Anterior cingulate cortex (tissue), 58 donors: ENCODE results near the gene KRTAP5-4.
"Not testable (repeated sequence)": the region's sequence is repeated elsewhere in the genome, so short reads cannot be mapped to it uniquely, and the experiment has no call there.

Experiments used
- DNase-seq, 58 donors: peaks; one replicate each; lab custom pipeline; 2025; lab: John Stamatoyannopoulos, UW

KRTAP5-4 gene

DNA sequence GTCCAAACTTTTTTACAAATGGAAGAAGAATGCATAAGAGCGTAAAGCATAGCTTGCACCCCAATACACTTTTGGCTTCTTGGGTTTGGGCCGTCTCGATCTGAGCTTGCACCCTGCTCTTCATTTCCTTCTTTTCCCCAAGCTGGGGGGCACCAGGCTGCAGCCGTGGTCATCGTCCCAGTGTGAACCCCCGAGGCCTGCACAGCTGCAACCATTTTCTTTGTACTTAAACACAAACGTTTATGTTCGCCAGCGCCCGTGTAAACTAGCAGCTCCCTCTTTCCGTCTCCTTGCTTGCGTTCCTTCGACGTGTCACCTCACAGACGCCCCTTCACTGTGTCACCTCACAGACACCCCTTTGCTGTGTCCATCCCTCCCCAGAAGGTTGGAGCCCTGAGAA, 17.7 kb upstream of the KRTAP5-4 start:
- DNase-seq, result no peak

DNA sequence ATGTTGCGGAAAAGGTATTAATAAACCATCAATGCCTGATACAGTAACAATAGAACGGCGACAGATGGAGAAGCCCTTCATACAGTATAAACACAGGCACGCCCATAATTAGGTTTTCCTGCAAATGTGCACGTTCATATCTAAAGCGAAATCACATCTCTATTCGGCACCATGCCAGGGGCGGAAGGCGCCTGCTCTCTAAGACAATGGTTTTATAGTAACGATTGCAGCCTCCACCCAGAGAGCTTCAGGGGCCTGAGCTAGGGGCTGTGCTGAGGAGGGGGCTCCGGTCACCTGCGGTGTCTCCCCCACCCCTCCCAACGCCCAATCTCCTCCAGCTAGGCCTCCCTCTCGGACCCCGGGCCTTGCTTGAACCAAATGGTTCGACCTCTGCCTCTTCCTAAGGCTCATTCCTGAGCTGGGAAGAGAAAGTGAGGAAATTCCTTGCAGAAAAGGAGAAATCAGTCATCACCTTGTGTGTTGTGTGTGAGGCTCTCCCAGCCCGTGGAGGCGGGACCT, 17.2 kb upstream of the KRTAP5-4 start:
- DNase-seq, result no peak

- no peak for DNase-seq
Measured at GRCh38 chr11:1638344-1638743, 16.4 kb upstream of the KRTAP5-4 start.

DNA sequence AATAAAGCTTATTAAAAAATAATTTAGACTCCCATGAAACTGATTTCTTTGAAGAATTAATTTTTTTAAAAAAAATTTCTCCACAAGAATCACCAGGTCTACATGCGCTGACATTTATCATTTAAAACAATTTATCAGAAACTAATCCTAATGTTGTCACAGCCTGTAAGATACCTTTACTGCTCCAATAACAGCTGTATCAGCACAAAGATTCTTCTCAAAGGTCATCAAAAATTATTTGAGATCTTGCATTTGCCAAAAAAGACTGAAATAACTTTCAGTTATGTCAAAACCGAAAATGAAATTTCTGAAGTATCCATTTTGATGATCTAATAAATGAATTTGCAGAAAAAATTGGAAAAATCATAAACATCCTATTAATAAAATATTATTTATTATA, 15.7 kb upstream of the KRTAP5-4 start:
- no peak for DNase-seq

DNA sequence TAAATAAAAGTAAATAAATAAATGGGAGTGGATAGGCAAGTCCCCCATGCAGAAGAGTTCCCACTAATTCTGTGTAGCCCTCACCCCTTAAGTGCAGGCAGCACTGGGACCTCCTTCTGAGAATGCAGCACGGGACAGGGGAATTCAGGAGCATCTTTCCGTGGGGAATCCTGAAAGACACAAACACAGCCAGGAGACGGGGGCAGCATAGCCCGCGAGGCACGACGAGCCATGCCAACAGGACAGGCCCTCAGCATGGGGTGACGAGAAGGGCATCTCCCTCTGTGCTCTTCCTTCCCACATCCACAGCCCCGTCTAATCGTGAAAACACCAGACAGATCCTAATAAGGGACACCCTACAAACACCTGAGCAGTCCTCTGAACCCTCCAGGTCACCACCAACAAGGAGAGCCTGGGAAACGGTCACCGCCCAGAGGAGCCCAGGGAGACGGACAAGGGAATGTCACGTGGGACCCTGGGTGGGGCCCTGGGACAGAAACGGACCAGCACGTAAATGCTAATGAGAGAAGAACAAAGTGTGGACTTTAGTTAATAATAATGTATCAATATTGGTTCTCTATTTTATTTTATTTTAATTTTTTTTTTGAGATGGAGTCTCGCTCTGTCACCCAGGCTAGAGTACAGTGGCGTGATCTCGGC, 14.5 kb upstream of the KRTAP5-4 start:
- no peak for DNase-seq

DNA sequence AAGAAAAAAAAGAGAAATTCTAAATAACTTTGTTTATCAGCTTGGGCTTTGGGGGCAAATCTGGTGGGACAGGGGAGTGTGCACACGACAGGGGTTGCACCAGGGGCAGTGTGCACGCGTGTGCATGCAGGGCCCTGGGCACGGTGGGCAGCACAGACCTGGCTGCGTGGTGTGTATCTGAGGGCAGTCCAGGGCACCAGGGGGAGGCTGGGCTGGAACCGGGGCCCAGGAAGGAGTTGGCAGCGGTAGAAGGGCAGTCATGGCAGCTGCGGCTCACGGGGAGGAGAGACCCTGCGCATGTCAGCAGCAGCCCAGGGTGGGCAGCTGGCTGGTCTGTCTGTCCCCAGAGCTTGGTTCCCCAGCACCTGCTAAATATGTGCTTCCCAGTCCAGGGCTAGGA, 11.9 kb upstream of the KRTAP5-4 start:
- no peak for DNase-seq

DNA sequence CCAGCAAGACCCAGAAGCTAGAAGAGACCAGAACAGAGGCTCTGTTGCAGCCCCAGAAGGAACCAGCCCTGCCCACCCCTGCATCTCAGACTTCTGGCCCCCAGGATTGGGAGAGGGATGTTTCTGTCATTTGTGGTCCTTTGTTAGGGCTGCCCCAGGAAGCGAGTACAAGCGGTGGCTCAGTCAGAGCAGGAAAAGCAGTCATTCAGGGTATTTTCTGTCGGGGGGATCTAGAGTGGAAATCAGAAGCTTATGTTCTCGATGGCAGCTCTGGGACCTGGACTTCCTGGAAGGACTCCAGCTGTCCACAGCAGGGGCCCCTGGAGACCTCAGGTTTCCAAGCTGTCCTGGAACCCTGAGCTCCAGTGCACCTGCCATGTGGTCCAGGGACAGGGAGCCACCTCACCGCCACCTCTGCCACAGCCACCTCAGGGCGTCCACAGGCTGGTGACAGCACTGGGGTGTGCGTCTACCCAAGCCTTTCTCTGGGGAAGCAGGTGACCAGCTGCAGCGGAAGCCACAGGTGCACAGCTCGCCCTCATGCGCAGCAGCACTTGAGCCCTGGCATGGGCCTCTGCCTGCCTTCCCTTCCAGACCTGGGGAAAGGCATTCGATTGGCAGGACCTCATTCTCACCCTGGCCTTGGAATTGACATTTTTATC, 10.2 kb upstream of the KRTAP5-4 start:
- DNase-seq, result no peak

DNA sequence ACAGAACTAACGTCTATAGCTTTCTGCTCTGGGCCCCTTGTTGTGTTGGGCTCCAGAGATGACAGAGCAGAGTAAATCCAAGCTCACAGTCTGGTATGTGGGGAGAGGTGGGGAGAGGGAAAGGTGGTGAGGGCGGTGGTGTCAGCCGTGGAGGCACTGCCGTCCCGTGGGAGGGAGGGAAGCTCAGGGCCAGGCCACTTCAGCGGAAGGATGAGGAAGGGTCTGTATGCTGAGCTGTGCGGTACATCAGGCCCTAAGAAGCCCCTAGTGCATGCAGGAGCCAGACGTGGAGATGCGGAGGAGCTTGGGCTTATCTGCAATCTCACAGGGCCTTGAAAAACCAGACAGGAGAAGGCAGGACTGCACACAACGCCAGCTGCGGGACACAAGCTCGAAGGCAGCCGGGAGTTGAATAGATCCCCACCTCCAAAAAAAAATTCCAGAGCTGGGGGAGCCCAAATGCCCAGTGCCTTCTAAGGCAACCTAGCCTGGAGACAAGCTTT, 9.2 kb upstream of the KRTAP5-4 start:
- no peak for DNase-seq

DNA sequence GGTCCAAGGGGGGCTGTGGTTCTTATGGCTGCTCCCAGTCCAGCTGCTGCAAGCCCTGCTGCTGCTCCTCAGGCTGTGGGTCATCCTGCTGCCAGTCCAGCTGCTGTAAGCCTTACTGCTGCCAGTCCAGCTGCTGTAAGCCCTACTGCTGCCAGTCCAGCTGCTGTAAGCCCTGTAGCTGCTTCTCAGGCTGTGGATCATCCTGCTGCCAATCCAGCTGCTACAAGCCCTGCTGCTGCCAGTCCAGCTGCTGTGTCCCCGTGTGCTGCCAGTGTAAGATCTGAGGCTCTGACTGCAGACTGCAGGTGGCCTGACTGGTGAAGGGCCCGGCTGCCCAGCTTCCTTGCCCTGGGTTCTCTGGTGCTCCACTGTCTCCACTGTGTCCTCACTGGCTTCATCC, 8.3 kb upstream of the KRTAP5-4 start:
- DNase-seq, result no peak

GRCh38 chr11:1629326-1630185, 7.6 kb upstream of the KRTAP5-4 start, which contains the start of gene KRTAP5-5:
KRTAP5-5 (plus strand) TSS chr11:1629775; CDS start chr11:1629841, 66 bp downstream.
- no peak for DNase-seq

GRCh38 chr11:1628506-1629325, 6.8 kb upstream of the KRTAP5-4 start:
- DNase-seq, result peak in 40 of 58 donors; percentile 3 to 62 (median 22)

DNA sequence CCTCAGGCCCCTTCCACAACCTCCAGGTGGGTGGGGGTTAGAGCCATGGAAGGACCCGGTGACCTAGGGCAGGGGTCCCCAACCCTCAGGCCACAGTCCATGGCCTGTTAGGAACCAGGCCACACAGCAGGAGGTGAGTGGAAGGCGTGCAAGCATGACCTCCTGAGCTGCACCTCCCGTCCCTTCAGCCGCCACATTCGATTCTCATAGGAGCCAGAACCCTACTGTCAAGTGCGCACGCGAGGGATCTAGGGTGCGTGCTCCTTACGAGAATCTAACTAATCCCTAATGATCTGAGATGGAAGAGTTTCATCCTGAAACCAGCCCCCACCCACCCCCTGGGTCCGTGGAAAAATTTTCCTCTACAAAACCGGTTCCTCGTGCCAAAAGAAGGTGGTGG, 3.6 kb upstream of the KRTAP5-4 start:
- DNase-seq, result no peak

DNA sequence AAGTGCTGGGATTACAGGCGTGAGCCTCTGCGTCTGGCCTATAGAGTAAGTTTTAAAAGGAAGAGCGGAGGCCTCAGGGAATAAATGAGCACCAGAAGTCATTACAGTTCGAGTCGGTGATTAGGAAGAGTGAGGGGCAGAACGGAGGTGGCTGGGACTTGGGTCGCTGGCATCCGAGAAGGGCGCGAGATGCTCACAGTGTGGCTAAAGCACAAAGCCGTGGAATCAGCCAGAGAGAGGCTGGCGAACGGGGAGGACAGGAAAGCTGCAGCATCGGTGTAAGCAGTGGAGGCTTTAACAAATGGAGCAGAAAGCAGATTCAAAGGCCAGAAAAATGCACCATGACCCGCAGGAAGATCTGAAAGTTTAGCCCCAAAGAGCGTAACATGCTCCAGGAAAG, 2.7 kb upstream of the KRTAP5-4 start:
- DNase-seq, result no peak

DNA sequence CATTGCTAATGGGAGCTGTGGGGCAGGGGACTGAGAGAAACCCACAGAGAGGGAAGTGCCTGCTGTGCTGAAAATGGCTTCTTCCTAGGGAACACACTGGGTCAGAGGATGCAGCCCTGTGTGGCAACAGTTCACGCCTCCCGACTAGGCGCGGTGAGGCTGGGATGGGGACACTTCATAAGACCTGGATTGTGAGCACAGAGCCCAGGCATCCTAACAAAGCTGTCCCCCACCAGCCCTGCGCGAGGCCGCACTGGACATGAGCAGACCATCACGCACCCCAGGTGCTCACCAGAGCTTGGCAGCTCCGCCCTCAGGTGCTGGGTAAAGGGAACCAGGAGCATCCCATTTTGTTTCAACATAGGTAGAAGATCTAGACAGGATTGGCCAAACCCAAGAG, 1.8 kb upstream of the KRTAP5-4 start:
- DNase-seq, result no peak

DNA sequence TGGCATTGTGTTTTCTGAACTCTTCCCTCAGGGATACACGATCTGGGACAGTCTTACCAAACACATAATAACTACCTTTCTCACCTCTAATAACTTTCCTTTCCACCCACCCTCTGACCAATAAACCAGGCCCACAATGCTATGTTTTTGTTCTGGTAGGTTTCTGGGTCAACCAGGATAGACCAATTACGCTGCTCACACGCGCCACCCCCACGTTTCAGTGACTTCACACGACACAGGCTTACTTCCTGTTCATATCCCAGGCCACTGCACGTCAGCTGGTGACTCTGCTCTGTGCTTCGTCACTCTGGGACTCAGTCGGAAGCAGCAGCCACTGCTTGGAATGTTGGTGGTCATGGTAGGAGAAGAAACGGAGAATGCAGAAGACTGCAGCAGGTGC, 2.5 kb downstream of the KRTAP5-4 start:
- DNase-seq, result no peak

GRCh38 chr11:1618231-1618630, 3.7 kb downstream of the KRTAP5-4 start:
- no peak for DNase-seq

DNA sequence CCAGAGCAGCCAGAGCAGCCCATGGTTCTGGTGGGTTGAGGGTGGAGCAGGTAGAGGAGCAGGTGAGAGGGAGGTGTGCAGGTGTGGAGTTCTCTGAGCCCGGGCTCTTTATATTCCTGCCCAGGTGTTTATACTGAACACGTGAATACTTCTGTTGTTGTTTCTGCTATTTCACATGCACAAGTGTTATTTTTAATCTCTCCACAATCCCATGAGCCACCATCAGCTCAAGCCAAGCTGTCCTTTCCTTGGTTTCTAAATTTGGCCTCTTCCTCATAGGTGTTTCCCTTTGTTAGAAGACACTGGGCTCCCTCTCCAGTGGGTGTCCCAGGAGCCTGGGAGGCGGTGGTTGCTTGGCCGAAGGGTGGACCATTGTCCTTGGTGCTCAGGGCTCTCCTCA, 13.6 kb downstream of the KRTAP5-4 start, which contains the start of gene KRTAP5-3:
KRTAP5-3 (minus strand) TSS at position 101 of the 400 bp plus-strand sequence; CDS start at position 23, 78 bp downstream.
- no peak for DNase-seq

DNA sequence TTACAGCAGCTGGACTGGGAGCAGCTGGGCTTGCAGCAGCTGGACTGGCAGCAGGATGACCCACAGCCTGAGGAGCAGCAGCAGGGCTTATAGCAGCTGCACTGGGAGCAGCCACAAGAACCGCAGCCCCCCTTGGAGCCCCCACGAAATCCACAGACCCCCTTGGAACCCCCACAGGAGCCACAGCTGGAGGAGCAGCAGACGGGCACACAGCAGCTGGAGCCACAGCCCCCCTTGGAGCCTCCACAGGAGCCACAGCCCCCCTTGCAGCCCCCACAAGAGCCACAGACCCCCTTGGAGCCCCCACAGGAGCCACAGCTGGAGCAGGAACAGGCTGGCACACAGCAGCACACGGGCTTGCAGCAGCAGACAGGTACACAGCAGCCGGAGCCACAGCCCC, 14.0 kb downstream of the KRTAP5-4 start:
- DNase-seq, result not testable (repeated sequence)

DNA sequence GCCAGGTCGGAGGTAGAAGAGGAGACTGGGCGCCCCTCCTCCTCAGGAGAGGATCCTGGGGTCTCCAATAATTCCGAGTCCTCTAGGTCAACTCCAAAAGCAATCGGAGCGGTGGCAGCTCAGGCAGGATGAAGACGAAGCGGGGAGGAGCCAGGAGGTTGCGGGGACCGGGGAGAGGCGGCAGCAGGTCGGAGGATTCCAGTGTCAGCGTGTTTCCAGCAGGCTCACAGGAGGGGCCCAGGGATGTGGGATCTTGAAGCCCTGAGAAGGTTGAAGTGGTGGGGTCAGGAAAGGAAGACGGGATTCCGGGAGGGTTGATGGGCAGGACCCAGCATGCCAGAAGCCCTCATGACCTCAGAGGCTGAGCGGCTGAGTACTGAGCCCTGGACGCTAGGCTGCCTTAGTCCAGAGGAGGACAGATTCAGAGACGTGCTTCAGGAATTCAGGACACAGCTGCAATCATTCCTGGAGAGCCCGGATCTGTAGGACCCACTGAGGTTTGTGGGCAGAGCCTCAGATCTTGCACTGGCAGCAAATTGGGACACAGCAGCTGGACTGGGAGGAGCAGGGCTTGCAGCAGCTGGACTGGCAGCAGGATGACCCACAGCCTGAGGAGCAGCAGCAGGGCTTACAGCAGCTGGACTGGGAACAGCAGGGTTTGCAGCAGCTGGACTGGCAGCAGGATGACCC, 14.6 kb downstream of the KRTAP5-4 start:
- not testable (repeated sequence) for DNase-seq
